Measurements from ENCODE around the gene NSFL1C.

Gene NSFL1C

DNA sequence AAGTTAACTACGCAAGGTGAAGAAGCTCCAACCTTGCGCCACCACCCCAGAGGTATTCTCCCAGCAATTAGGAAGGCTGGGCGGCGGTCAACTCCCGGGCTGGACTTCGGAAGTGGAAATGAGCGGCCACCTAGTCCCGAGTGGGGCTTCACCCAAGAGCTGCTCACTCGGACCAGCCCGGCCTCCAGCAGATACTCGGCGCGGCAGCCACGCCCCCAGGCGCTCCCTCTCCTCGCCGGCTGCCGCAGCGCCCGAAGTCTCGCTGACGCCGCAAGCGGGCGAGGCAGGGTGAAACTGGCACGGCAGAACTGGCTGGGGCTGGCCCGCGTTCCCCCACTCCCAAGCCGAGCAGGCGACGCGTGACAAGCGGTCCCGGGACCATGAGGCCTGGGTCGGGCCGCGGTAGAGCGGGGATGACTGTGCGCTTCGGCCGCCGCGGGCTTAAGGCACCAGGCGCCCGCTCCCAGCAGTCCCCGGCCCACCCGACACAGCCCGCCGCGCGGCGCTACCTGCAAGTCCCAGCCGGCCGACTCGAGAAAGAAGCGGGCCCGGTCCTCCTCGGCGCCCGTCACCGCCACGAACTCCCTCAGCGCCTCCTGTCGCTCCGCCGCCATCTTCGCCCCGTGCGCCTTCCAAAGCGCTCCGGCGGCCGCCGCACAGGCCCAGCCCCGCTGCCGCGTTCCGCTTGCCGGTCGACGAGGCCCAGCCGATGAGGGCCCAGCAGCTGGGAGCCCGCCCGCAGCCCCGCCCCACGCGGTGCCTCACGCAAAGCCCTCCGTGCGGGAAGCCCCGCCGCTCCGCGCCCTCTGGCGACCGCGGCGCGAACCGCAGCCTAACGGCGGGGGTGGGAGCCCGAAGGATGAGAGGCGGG, at the start of gene NSFL1C:
NSFL1C (minus strand) TSS at position 639 of the 871 bp plus-strand sequence; CDS start at position 614, 25 bp downstream.
- H3K4me3 ChIP-seq (ENCODE audit: low read depth, low read length), result peak within 1 kb of the TSS; percentile 89
- TF ChIP-seq, protein P1, sequence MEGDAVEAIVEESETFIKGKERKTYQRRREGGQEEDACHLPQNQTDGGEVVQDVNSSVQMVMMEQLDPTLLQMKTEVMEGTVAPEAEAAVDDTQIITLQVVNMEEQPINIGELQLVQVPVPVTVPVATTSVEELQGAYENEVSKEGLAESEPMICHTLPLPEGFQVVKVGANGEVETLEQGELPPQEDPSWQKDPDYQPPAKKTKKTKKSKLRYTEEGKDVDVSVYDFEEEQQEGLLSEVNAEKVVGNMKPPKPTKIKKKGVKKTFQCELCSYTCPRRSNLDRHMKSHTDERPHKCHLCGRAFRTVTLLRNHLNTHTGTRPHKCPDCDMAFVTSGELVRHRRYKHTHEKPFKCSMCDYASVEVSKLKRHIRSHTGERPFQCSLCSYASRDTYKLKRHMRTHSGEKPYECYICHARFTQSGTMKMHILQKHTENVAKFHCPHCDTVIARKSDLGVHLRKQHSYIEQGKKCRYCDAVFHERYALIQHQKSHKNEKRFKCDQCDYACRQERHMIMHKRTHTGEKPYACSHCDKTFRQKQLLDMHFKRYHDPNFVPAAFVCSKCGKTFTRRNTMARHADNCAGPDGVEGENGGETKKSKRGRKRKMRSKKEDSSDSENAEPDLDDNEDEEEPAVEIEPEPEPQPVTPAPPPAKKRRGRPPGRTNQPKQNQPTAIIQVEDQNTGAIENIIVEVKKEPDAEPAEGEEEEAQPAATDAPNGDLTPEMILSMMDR (IDR thresholded peaks at IDR 0.05; ENCODE audit: low read depth, low read length), result peak; percentile 94

DNA sequence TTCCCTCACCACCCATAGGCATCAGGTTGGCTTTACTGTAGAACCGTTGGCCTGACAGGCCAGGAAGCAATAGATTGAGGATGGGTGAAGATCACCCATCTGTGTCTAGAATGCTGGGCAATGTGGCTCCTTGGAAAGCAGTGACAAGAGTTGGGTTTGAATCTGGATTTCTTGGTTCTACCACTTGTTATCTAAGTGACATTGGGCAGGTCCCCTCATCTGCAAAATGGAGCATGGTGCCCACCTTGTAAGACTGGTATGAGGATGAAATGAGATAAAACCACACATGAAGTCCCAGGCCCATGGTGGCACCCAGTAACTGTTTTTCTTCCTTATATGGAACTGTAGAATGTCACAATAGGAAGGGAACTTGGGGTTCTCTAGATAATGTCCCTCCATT, 47.2 kb upstream of the NSFL1C start:
- TF ChIP-seq, protein P1 (IDR thresholded peaks at IDR 0.05; ENCODE audit: low read depth, low read length), result no peak
- no peak overlapping the region for H3K4me3 ChIP-seq (ENCODE audit: low read depth, low read length)

DNA sequence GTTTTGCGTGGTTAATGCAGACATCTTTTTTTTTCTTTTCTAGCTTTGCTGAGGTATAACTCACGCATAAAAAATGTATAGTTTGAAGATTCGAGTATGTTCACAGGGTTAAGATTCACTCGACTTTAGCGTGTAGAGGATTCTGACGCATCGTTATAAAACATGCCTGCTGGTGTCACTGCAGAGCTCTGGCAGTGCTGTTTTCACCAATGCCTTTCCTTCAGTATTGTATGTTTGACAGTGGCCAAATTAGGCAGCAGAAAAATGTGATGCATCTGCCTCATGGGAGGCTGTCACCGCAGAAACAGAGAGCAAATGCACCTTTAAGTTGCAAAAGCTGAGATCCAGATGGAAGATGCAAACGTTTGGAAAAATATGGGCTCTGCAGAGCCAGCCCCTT, 42.6 kb upstream of the NSFL1C start:
- no peak overlapping the region for H3K4me3 ChIP-seq (ENCODE audit: low read depth, low read length)
- TF ChIP-seq, protein P1 (IDR thresholded peaks at IDR 0.05; ENCODE audit: low read depth, low read length), result no peak

DNA sequence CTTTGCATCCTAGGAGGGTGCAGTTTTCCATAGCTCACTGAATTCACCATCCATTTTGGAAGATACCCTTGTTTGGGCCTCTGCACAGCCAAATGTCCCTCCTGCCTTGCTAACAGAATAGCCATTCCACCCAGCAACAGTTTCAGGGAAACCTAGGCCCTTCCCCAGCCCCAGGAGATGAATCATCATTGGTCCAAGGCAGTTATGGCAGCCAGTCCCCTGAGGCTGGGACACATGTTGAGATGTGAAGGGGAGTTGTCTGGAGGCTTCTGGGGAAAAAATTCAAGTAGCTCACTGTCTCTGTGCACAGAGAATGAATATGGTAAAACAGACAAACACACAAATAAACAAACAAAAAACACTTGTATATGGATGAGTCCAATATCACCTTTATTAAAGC, 41.9 kb upstream of the NSFL1C start:
- no peak overlapping the region for H3K4me3 ChIP-seq (ENCODE audit: low read depth, low read length)
- TF ChIP-seq, protein P1 (IDR thresholded peaks at IDR 0.05; ENCODE audit: low read depth, low read length), result no peak

DNA sequence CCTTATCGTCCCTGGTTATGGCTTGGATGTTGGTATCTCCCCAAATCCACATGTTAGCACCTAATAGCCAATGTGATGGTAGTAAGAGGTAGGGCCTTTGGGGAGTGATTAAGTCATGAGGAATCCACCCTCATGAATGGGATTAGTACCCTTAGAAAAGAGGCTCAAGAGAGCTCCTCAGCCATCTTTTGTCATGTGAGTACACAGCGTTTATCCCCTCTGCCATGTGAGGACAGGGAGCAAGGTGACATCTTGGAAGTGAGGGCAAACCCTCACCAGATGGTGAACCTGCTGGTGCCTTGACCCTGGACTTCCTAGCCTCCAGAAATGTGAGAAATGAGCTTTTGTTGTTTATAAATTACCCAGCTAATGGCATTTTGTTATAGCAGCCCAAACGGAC, 40.6 kb upstream of the NSFL1C start:
- no peak overlapping the region for H3K4me3 ChIP-seq (ENCODE audit: low read depth, low read length)
- TF ChIP-seq, protein P1 (IDR thresholded peaks at IDR 0.05; ENCODE audit: low read depth, low read length), result no peak

DNA sequence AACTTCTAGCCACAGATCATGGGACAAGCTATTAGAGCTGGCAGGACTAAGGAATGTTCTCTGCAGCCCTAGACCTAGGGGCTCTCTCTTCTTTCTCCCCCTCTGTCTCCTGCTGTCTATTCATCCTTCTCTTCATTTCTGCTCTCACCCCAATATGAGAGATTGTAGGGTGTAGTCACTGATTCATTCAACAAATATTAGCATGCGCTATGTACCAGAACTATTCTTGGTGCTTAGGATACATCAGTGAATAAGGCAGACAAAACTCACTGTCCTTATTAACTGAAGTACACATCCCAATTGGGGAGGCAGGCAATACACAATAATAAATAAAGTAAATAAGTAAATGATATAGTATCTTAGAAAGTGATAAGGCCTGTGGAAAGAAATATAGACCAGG, 39.2 kb upstream of the NSFL1C start:
- no peak overlapping the region for H3K4me3 ChIP-seq (ENCODE audit: low read depth, low read length)
- TF ChIP-seq, protein P1 (IDR thresholded peaks at IDR 0.05; ENCODE audit: low read depth, low read length), result no peak

DNA sequence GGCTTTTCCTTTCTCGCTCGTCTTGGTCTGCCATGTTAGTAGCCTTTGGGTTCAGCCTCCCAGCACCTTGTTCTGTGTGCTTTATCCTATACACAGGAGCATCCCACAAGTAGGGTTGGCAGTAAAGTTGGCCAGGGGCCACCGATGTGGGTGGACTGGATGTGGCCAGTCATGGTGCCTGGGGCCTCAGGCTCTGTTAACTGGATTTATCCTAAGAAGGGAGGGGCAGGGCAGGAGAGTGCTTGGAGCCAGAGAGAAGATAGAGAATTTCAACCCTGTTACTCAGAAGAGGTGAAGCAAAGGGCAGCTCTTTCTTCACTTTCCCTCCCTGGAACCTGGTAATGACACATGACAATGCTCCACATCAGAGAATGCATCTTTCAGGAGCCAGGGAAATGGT, 38.7 kb upstream of the NSFL1C start:
- TF ChIP-seq, protein P1 (IDR thresholded peaks at IDR 0.05; ENCODE audit: low read depth, low read length), result no peak
- no peak overlapping the region for H3K4me3 ChIP-seq (ENCODE audit: low read depth, low read length)
